Activated T-cell treated with anti-CD3 and anti-CD28 coated beads, Interleukin-2, amount 50 U/mL, for 4 hours (primary cell): ENCODE results near the gene SH3RF1. TPM values are rescaled to one million over a fixed set of nuclear protein-coding genes. Genes with fewer than 3 reads are reported as not detected.
"Not testable (repeated sequence)": the region's sequence is repeated elsewhere in the genome, so short reads cannot be mapped to it uniquely, and the experiment has no call there.

Source experiments
- ATAC-seq, 2 donors: fragments of 200-7000 bp; cut with Tn5 transposase; one replicate each; pipeline ENCODE4 v1.10.0; 2021
- DNase-seq: peaks from one replicate; pipeline ENCODE4 v3.0.0-alpha.2; 2020
- H3K27me3 Mint-ChIP-seq: one replicate; pipeline ENCODE4 v1.8.0; 2021; ENCODE audit warnings: low read depth, mixed read lengths
- H3K36me3 Mint-ChIP-seq: one replicate; pipeline ENCODE4 v1.8.0; 2022; ENCODE audit warnings: mixed read lengths; ENCODE audit not compliant: insufficient read depth
- H3K4me1 Mint-ChIP-seq: one replicate; pipeline ENCODE4 v1.8.0; 2021; ENCODE audit warnings: low read depth, mixed read lengths
- H3K4me3 Mint-ChIP-seq: one replicate; pipeline ENCODE4 v1.8.0; 2021; ENCODE audit warnings: mild to moderate bottlenecking, moderate library complexity, mixed read lengths
- H3K9me3 Mint-ChIP-seq: one replicate; pipeline ENCODE4 v1.8.0; 2021; ENCODE audit warnings: mixed read lengths
- total RNA-seq, 3 donors: library from RNA; stranded (reverse); gene quantifications; one replicate each; pipeline ENCODE4 v1.2.1, GENCODE V29; 2021

Gene SH3RF1
- total RNA-seq, 3 donors from 2014 or later, result 0.43 to 1.2 (median 0.56) TPM

- ATAC-seq (no peak), DNase-seq (no peak)
- no peak overlapping the region for H3K4me3 Mint-ChIP-seq
- peaks cover 9% of the 10 kb centered on the region for H3K27me3 Mint-ChIP-seq
- H3K9me3 Mint-ChIP-seq, result no peaks in the 10 kb centered on the region
- no peaks in the 10 kb centered on the region for H3K36me3 Mint-ChIP-seq
- no peaks in the 10 kb centered on the region for H3K4me1 Mint-ChIP-seq
These were observed 16.0 kb upstream of the SH3RF1 start for GRCh38 chr4:169286562-169287301.

GRCh38 chr4:169283114-169283509, 12.4 kb upstream of the SH3RF1 start:
- H3K4me3 Mint-ChIP-seq, result no peak overlapping the region
- H3K4me1 Mint-ChIP-seq, result no peaks in the 10 kb centered on the region
- DNase-seq (no peak), ATAC-seq (no peak)
- H3K27me3 Mint-ChIP-seq, result peaks cover 4% of the 10 kb centered on the region
- H3K36me3 Mint-ChIP-seq, result no peaks in the 10 kb centered on the region
- no peaks in the 10 kb centered on the region for H3K9me3 Mint-ChIP-seq

- Mint-ChIP-seq H3K4me3 (no peak overlapping the region), H3K36me3 (no peaks in the 10 kb centered on the region), H3K9me3 (no peaks in the 10 kb centered on the region), H3K4me1 (no peaks in the 10 kb centered on the region), H3K27me3 (peaks cover 4% of the 10 kb centered on the region)
- DNase-seq, result no peak
- no peak for ATAC-seq
These were observed 11.8 kb upstream of the SH3RF1 start for GRCh38 chr4:169282429-169283113.

- Mint-ChIP-seq H3K4me1 (no peaks in the 10 kb centered on the region), H3K36me3 (no peaks in the 10 kb centered on the region), H3K4me3 (no peak overlapping the region), H3K27me3 (peaks cover 16% of the 10 kb centered on the region), H3K9me3 (no peaks in the 10 kb centered on the region)
- ATAC-seq (no peak), DNase-seq (no peak)
These were observed 8.4 kb upstream of the SH3RF1 start for GRCh38 chr4:169279108-169279507.

- H3K9me3 Mint-ChIP-seq, result no peaks in the 10 kb centered on the region
- H3K36me3 Mint-ChIP-seq, result no peaks in the 10 kb centered on the region
- H3K4me3 Mint-ChIP-seq, result no peak overlapping the region
- H3K4me1 Mint-ChIP-seq, result no peaks in the 10 kb centered on the region
- DNase-seq (no peak), ATAC-seq (no peak)
- peaks cover 16% of the 10 kb centered on the region for H3K27me3 Mint-ChIP-seq
These were observed 7.9 kb upstream of the SH3RF1 start for GRCh38 chr4:169278624-169279023.

GRCh38 chr4:169277838-169278237, 7.1 kb upstream of the SH3RF1 start:
- not testable (repeated sequence) for H3K4me3 Mint-ChIP-seq, H3K9me3 Mint-ChIP-seq, DNase-seq, H3K36me3 Mint-ChIP-seq, H3K4me1 Mint-ChIP-seq, ATAC-seq
- H3K27me3 Mint-ChIP-seq, result peaks cover 21% of the 10 kb centered on the region

GRCh38 chr4:169275180-169275579, 4.4 kb upstream of the SH3RF1 start:
- no peaks in the 10 kb centered on the region for H3K36me3 Mint-ChIP-seq
- DNase-seq (no peak), ATAC-seq (no peak)
- H3K4me1 Mint-ChIP-seq, result no peaks in the 10 kb centered on the region
- H3K27me3 Mint-ChIP-seq, result peaks cover 36% of the 10 kb centered on the region
- no peaks in the 10 kb centered on the region for H3K9me3 Mint-ChIP-seq
- H3K4me3 Mint-ChIP-seq, result no peak overlapping the region

GRCh38 chr4:169274033-169274432, 3.3 kb upstream of the SH3RF1 start:
- DNase-seq, result no peak

GRCh38 chr4:169272265-169272886, 1.6 kb upstream of the SH3RF1 start:
- Mint-ChIP-seq H3K4me1 (peaks cover 6% of the 10 kb centered on the region), H3K27me3 (peaks cover 50% of the 10 kb centered on the region), H3K4me3 (peak overlapping the region; percentile 29), H3K9me3 (no peaks in the 10 kb centered on the region), H3K36me3 (no peaks in the 10 kb centered on the region)
- ATAC-seq (no peak), DNase-seq (no peak)

More at GRCh38 chr4:169274033-169274432, 3.3 kb upstream of the SH3RF1 start:
- H3K9me3 Mint-ChIP-seq, result no peaks in the 10 kb centered on the region
- H3K27me3 Mint-ChIP-seq, result peaks cover 44% of the 10 kb centered on the region
- H3K4me1 Mint-ChIP-seq, result peaks cover 6% of the 10 kb centered on the region
- no peak for ATAC-seq
- H3K4me3 Mint-ChIP-seq, result no peak overlapping the region
- no peaks in the 10 kb centered on the region for H3K36me3 Mint-ChIP-seq

GRCh38 chr4:169271692-169272007, 894 bp upstream of the SH3RF1 start:
- Mint-ChIP-seq H3K27me3 (peaks cover 47% of the 10 kb centered on the region), H3K4me3 (peak overlapping the region; percentile 43), H3K36me3 (no peaks in the 10 kb centered on the region), H3K4me1 (peaks cover 6% of the 10 kb centered on the region), H3K9me3 (no peaks in the 10 kb centered on the region)
- DNase-seq, result no peak
- no peak for ATAC-seq

GRCh38 chr4:169269916-169270809, 593 bp downstream of the SH3RF1 start:
- ATAC-seq (peak; percentile 53 to 59), DNase-seq (no peak)
- peaks cover 6% of the 10 kb centered on the region for H3K4me1 Mint-ChIP-seq
- H3K9me3 Mint-ChIP-seq, result no peaks in the 10 kb centered on the region
- no peaks in the 10 kb centered on the region for H3K36me3 Mint-ChIP-seq
- peak overlapping the region; percentile 68 for H3K4me3 Mint-ChIP-seq
- H3K27me3 Mint-ChIP-seq, result peaks cover 49% of the 10 kb centered on the region

GRCh38 chr4:169268951-169269760, 1.6 kb downstream of the SH3RF1 start:
- ATAC-seq (no peak), DNase-seq (no peak)
- Mint-ChIP-seq H3K27me3 (peaks cover 49% of the 10 kb centered on the region), H3K4me3 (peak overlapping the region; percentile 27), H3K9me3 (no peaks in the 10 kb centered on the region), H3K36me3 (no peaks in the 10 kb centered on the region), H3K4me1 (peaks cover 6% of the 10 kb centered on the region)

GRCh38 chr4:169267070-169267469, 3.7 kb downstream of the SH3RF1 start:
- no peaks in the 10 kb centered on the region for H3K9me3 Mint-ChIP-seq
- ATAC-seq (no peak), DNase-seq (no peak)
- H3K27me3 Mint-ChIP-seq, result peaks cover 42% of the 10 kb centered on the region
- H3K36me3 Mint-ChIP-seq, result no peaks in the 10 kb centered on the region
- H3K4me3 Mint-ChIP-seq, result no peak overlapping the region
- peaks cover 6% of the 10 kb centered on the region for H3K4me1 Mint-ChIP-seq
